HepG2 (cell line): Measurements from ENCODE around the gene CYP46A1. TPM values are rescaled to one million over a fixed set of nuclear protein-coding genes. Genes with fewer than 3 reads are reported as not detected.
A peak's percentile ranks its signal among the peaks of the same experiment; 100 is the strongest.

Source experiments
- ATAC-seq: fragments of 200-7000 bp; cut with Tn5 transposase; 3 replicates; pipeline ENCODE4 v1.9.1; 2020; ENCODE audit warnings: mild to moderate bottlenecking, moderate library complexity
- BruUV-seq: library from RNA; stranded (reverse); fragments of 400-500 nt; replicated peaks from 2 replicates; lab custom pipeline; 2021; lab: Mats Ljungman, UMichigan
- CTCF ChIA-PET: fragments of 300-600 bp; formaldehyde crosslinking; extraction: SDS; loops from one replicate; lab custom pipeline; 2021; ENCODE audit warnings: low total read pairs, inconsistent platforms, low intra/inter-chr PET ratio; lab: Yijun Ruan, JAX
- POLR2A ChIA-PET: fragments of 350-600 bp; sonication (Branson Sonifier 250); formaldehyde crosslinking; loops from one replicate; lab custom pipeline; 2020; ENCODE audit warnings: antibody characterized with exemption, inconsistent platforms; lab: Yijun Ruan, JAX
- DNase-seq: peaks from one replicate; pipeline ENCODE4 v3.0.0-alpha.2; 2015; ENCODE audit warnings: low spot score
- FAIRE-seq: peaks from 3 replicates; lab custom pipeline; 2011; peaks lifted over from hg19 to GRCh38; lab: Jason Lieb, UNC
- H2AFZ ChIP-seq: one replicate; pipeline ENCODE4 v1.6.1; 2011; ENCODE audit warnings: low read length, inconsistent platforms
- H3K27ac ChIP-seq: fragments of 300-600 bp; 3 replicates; pipeline ENCODE4 v1.8.0; 2011; ENCODE audit warnings: mixed run types, mild to moderate bottlenecking, mixed read lengths, low read length, inconsistent platforms; ENCODE audit not compliant: insufficient read depth; ENCODE audit errors: extremely low read length
- H3K27me3 ChIP-seq, 2 experiments: fragments of 200-600 bp in 1 of 2; 2 replicates in 1 of 2; 3 replicates in 1 of 2; pipeline versions ENCODE4 v1.6.0 to v1.8.0; 2011; ENCODE audit warnings: low read length in 2 of 2, mild to moderate bottlenecking in 2 of 2, moderate library complexity in 2 of 2, inconsistent platforms in 1 of 2; ENCODE audit not compliant: insufficient read depth in 2 of 2, control insufficient read depth in 1 of 2
- H3K36me3 ChIP-seq, 2 experiments: fragments of 200-600 bp in 1 of 2; replicated peaks in 1 of 2; 2 replicates in 1 of 2; 3 replicates in 1 of 2; pipeline versions ENCODE4 v1.5.1 to v1.8.0; 2011; ENCODE audit warnings: low read length in 2 of 2, inconsistent platforms in 1 of 2; ENCODE audit not compliant: insufficient read depth in 2 of 2, control insufficient read depth in 1 of 2
- H3K4me1 ChIP-seq: 2 replicates; pipeline ENCODE4 v1.5.1; 2012; ENCODE audit warnings: low read length, inconsistent platforms; ENCODE audit not compliant: insufficient read depth
- H3K4me2 ChIP-seq: 2 replicates; pipeline ENCODE4 v1.6.0; 2011; ENCODE audit warnings: low read depth, low read length, inconsistent platforms
- H3K4me3 ChIP-seq, 3 experiments: fragments of 200-600 bp in 1 of 3; sonication (generic), shearing (Covaris generic) in 1 of 3; replicated peaks in 1 of 3; 2 replicates each; pipeline ENCODE4 v1.5.1; 2011 to 2016; ENCODE audit warnings: low read length in 3 of 3, inconsistent platforms in 2 of 3, low read depth in 2 of 3, mild to moderate bottlenecking in 2 of 3, control low read depth in 1 of 3, mixed read lengths in 1 of 3; ENCODE audit not compliant: insufficient read depth in 1 of 3
- H3K79me2 ChIP-seq: one replicate; pipeline ENCODE4 v1.6.1; 2011; ENCODE audit warnings: low read length, inconsistent platforms; ENCODE audit not compliant: insufficient read depth
- H3K9ac ChIP-seq: 2 replicates; pipeline ENCODE4 v1.6.0; 2011; ENCODE audit warnings: mild to moderate bottlenecking, low read depth, low read length, inconsistent platforms; ENCODE audit not compliant: insufficient read depth
- H3K9me3 ChIP-seq: 2 replicates; pipeline ENCODE4 v1.5.1; 2012; ENCODE audit warnings: mild to moderate bottlenecking, low read length
- H4K20me1 ChIP-seq: 2 replicates; pipeline ENCODE4 v1.6.0; 2011; ENCODE audit warnings: inconsistent platforms, mild to moderate bottlenecking, low read length, moderate library complexity; ENCODE audit not compliant: insufficient read depth
- MNT ChIP-seq: fragments of 450-650 bp; IDR thresholded peaks from 2 replicates; pipeline ENCODE4 v1.6.1; 2016
- RFX3 ChIP-seq: IDR thresholded peaks from 2 replicates; pipeline ENCODE4 v1.6.1; 2016; ENCODE audit warnings: missing biosample characterization, missing genetic modification reagents
- UBTF ChIP-seq: sonication (generic); formaldehyde crosslinking; IDR thresholded peaks from 2 replicates; pipeline ENCODE4 v1.4.0; 2020; ENCODE audit warnings: mild to moderate bottlenecking, missing genetic modification reagents
- ZKSCAN1 ChIP-seq: fragments of 150-350 bp; IDR thresholded peaks from 2 replicates; pipeline ENCODE4 v1.6.1; 2014; ENCODE audit warnings: low read length
- ZNF30 ChIP-seq: sonication (generic); formaldehyde crosslinking; IDR thresholded peaks from 2 replicates; pipeline ENCODE4 v1.5.0; 2020; ENCODE audit warnings: mild to moderate bottlenecking, missing genetic modification reagents
- WGBS: methylation state at CpG from one replicate; pipeline ENCODE4 v1.1.6; 2017; ENCODE audit warnings: low lambda C conversion rate; 5-methylcytosine and 5-hydroxymethylcytosine counted together
- in situ Hi-C: cut with HindIII; loops from 2 replicates; pipeline ENCODE4 v1.10.0; 2017; ENCODE audit warnings: low pct_unique_long_range_greater_than_20kb; ENCODE audit not compliant: extremely low pct_ligation_motif_present
- intact Hi-C: fragments of 100-400 bp; cut with micrococcal nuclease; formaldehyde crosslinking; loops from one replicate; pipeline ENCODE4 v1.10.0; 2022; ENCODE audit not compliant: unreplicated experiment
- polyA plus RNA-seq, 8 experiments: library from polyadenylated mRNA; depleted of rRNA in 3 of 8; stranded (reverse) in 7 of 8; unstranded in 1 of 8; fragments of >200 nt; fragmentation: Illumina TruSeq in 4 of 8; extraction: Trizol in 4 of 8; gene quantifications; 2 replicates each; pipeline versions ENCODE4 v1.2.1 to v1.2.3, GENCODE V29; 2011 to 2016; ENCODE audit warnings: low read depth in 4 of 8, missing spikeins in 1 of 8, mixed read lengths in 1 of 8; ENCODE audit not compliant: insufficient read depth in 1 of 8
- total RNA-seq, 5 experiments: library from RNA; depleted of rRNA; stranded (reverse); fragments of >200 nt; fragmentation: Illumina TruSeq; extraction: Trizol; gene quantifications; 2 replicates each; pipeline ENCODE4 v1.2.3, GENCODE V29; 2016; ENCODE audit warnings: low read depth in 1 of 5

Gene CYP46A1
- total and polyA plus RNA-seq, 2 of the 13 experiments (the other 11 are each of a cell fraction or from before 2014, with no cell fraction given) = not detected

GRCh38 chr14:99733540-99734405 lies 49.7 kb downstream of the CYP46A1 start:
- H3K9ac ChIP-seq = no peak overlapping the region
- peaks cover 59% of the 10 kb centered on the region for H3K4me1 ChIP-seq
- in situ Hi-C loops (loop anchor here (5.0 kb wide), 1 partner anchor 154 kb away; no protein-coding TSS in a partner anchor), intact Hi-C loops (no loop called here)
- 62% methylated on average over 11 of the region's 26 CpGs for WGBS
- H3K36me3 ChIP-seq = no peaks in the 10 kb centered on the region
- no peak overlapping the region for H3K4me2 ChIP-seq
- no peaks in the 10 kb centered on the region for H3K79me2 ChIP-seq
- peaks cover 9 to 58% of the 10 kb centered on the region in 2 experiments for H3K27me3 ChIP-seq
- H3K9me3 ChIP-seq = no peaks in the 10 kb centered on the region
- H4K20me1 ChIP-seq = no peaks in the 10 kb centered on the region
- no peak overlapping the region for H3K27ac ChIP-seq
- BruUV-seq = no TSS peak
- POLR2A ChIA-PET = no interaction called here
- no peak for DNase-seq
- TF ChIP-seq RFX3 (no peak), MNT (peak; percentile 88), ZKSCAN1 (no peak), ZNF30 (CRISPR knock-in tag) (no peak), UBTF (no peak)
- TF ChIP-seq, all 625 proteins: peak for 1
- CTCF ChIA-PET = no interaction called here
- FAIRE-seq (no peak), ATAC-seq (no peak)
- no peak overlapping the region for H3K4me3 ChIP-seq
- no peak overlapping the region for H2AFZ ChIP-seq
